Hepatocyte (in vitro differentiated cells): Measurements from ENCODE around the gene NR6A1. TPM values are rescaled to one million over a fixed set of nuclear protein-coding genes. Genes with fewer than 3 reads are reported as not detected.

Source experiments
- DNase-seq: peaks from one replicate; pipeline ENCODE4 v3.0.0-alpha.2; 2016; ENCODE audit warnings: low spot score
- H2AFZ ChIP-seq: fragments of 200-600 bp; sonication (generic); 2 replicates; pipeline ENCODE4 v1.6.0; 2016; ENCODE audit warnings: antibody characterized with exemption, mild to moderate bottlenecking
- H3K27ac ChIP-seq: fragments of 200-600 bp; sonication (generic); 2 replicates; pipeline ENCODE4 v1.5.1; 2016; ENCODE audit warnings: mild to moderate bottlenecking
- H3K27me3 ChIP-seq: fragments of 200-600 bp; sonication (generic); 2 replicates; pipeline ENCODE4 v1.6.1; 2016
- H3K36me3 ChIP-seq: fragments of 200-600 bp; sonication (generic); replicated peaks from 2 replicates; pipeline ENCODE4 v1.5.1; 2016; ENCODE audit warnings: low read depth; ENCODE audit not compliant: insufficient read depth
- H3K4me1 ChIP-seq: fragments of 200-600 bp; sonication (generic); 2 replicates; pipeline ENCODE4 v1.5.1; 2016; ENCODE audit warnings: mild to moderate bottlenecking, moderate library complexity; ENCODE audit not compliant: insufficient read depth
- H3K4me2 ChIP-seq: fragments of 200-600 bp; sonication (generic); 2 replicates; pipeline ENCODE4 v1.6.0; 2016
- H3K4me3 ChIP-seq: fragments of 200-600 bp; sonication (generic); 2 replicates; pipeline ENCODE4 v1.5.1; 2016; ENCODE audit warnings: mild to moderate bottlenecking
- H3K79me2 ChIP-seq: fragments of 200-600 bp; sonication (generic); 2 replicates; pipeline ENCODE4 v1.6.0; 2017; ENCODE audit warnings: mild to moderate bottlenecking
- H3K9me2 ChIP-seq: fragments of 200-600 bp; sonication (generic); replicated peaks from 2 replicates; pipeline ENCODE4 v1.6.0; 2017; ENCODE audit warnings: mild to moderate bottlenecking; ENCODE audit not compliant: insufficient read depth
- H3K9me3 ChIP-seq: fragments of 200-600 bp; sonication (generic); 2 replicates; pipeline ENCODE4 v1.5.1; 2016; ENCODE audit warnings: low read depth, mild to moderate bottlenecking
- H4K20me1 ChIP-seq: fragments of 200-600 bp; sonication (generic); 2 replicates; pipeline ENCODE4 v1.6.0; 2016; ENCODE audit warnings: mild to moderate bottlenecking; ENCODE audit not compliant: insufficient read depth, poor library complexity, severe bottlenecking
- CTCF ChIP-seq: fragments of 200-600 bp; sonication (generic); IDR thresholded peaks from 2 replicates; pipeline ENCODE4 v1.5.1; 2016; ENCODE audit warnings: antibody characterized with exemption, mild to moderate bottlenecking; ENCODE audit not compliant: poor library complexity
- EZH2 ChIP-seq: fragments of 200-600 bp; sonication (generic); IDR thresholded peaks from 2 replicates; pipeline ENCODE4 v1.6.1; 2016; ENCODE audit warnings: antibody characterized with exemption, mild to moderate bottlenecking, borderline replicate concordance
- EZH2phosphoT487 ChIP-seq: fragments of 200-600 bp; sonication (generic); IDR thresholded peaks from one replicate; pipeline ENCODE4 v1.6.1; 2018; ENCODE audit warnings: antibody characterized with exemption, mild to moderate bottlenecking, low read depth, moderate library complexity; ENCODE audit not compliant: unreplicated experiment, severe bottlenecking
- WGBS: methylation state at CpG from one replicate; pipeline ENCODE4 v1.1.6; 2016; ENCODE audit warnings: low lambda C conversion rate; ENCODE audit errors: missing lambda C conversion rate; 5-methylcytosine and 5-hydroxymethylcytosine counted together
- polyA plus RNA-seq: library from polyadenylated mRNA; unstranded; fragments of >200 nt; fragmentation: Nextera tagmentation; extraction: Ambion mirVana; gene quantifications from 2 replicates; pipeline ENCODE4 v1.2.1, GENCODE V29; 2016
- total RNA-seq: library from RNA; depleted of rRNA; stranded (reverse); fragments of >200 nt; gene quantifications from 2 replicates; pipeline ENCODE4 v1.2.3, GENCODE V29; 2014

NR6A1 gene
- total and polyA plus RNA-seq, 2 experiments from 2014 or later: 1.2 to 4.0 TPM

- peak; percentile 32 for TF ChIP-seq CTCF
- TF ChIP-seq EZH2phosphoT487: no peak
- Histone ChIP-seq H3K4me3 (no peak overlapping the region), H3K4me1 (no peaks in the 10 kb centered on the region), H3K9me2 (no peaks in the 10 kb centered on the region), H3K27me3 (no peaks in the 10 kb centered on the region), H3K79me2 (peaks cover 87% of the 10 kb centered on the region), H3K9me3 (no peaks in the 10 kb centered on the region), H2AFZ (no peak overlapping the region), H4K20me1 (peaks cover 11% of the 10 kb centered on the region), H3K4me2 (no peak overlapping the region), H3K27ac (no peak overlapping the region), H3K36me3 (no peaks in the 10 kb centered on the region)
- DNase-seq: no peak
- WGBS: 72% methylated on average over 6 of the region's 6 CpGs
Measured at GRCh38 chr9:124764774-124765438, 6.2 kb downstream of the NR6A1 start.

- no peak overlapping the region for H3K4me3 ChIP-seq
- no peak overlapping the region for H3K4me2 ChIP-seq
Measured at GRCh38 chr9:124762633-124763032, 8.5 kb downstream of the NR6A1 start.

GRCh38 chr9:124761710-124762109, 9.4 kb downstream of the NR6A1 start:
- no peak overlapping the region for H3K27ac ChIP-seq
- H2AFZ ChIP-seq: no peak overlapping the region
- no peaks in the 10 kb centered on the region for H3K36me3 ChIP-seq
- H3K4me2 ChIP-seq: no peak overlapping the region
- H3K4me3 ChIP-seq: no peak overlapping the region
- no peaks in the 10 kb centered on the region for H3K9me2 ChIP-seq
- H4K20me1 ChIP-seq: peaks cover 3% of the 10 kb centered on the region
- DNase-seq: no peak
- WGBS: 72% methylated on average over 3 of the region's 3 CpGs
- no peak for TF ChIP-seq EZH2
- no peak for TF ChIP-seq CTCF
- no peak for TF ChIP-seq EZH2phosphoT487
- no peaks in the 10 kb centered on the region for H3K9me3 ChIP-seq
- peaks cover 80% of the 10 kb centered on the region for H3K79me2 ChIP-seq
- H3K27me3 ChIP-seq: no peaks in the 10 kb centered on the region
- peaks cover 13% of the 10 kb centered on the region for H3K4me1 ChIP-seq

More at GRCh38 chr9:124762633-124763032, 8.5 kb downstream of the NR6A1 start:
- Histone ChIP-seq H3K9me3 (no peaks in the 10 kb centered on the region), H3K79me2 (peaks cover 84% of the 10 kb centered on the region), H3K9me2 (no peaks in the 10 kb centered on the region), H3K27me3 (no peaks in the 10 kb centered on the region), H3K36me3 (no peaks in the 10 kb centered on the region), H3K4me1 (peaks cover 10% of the 10 kb centered on the region), H2AFZ (no peak overlapping the region), H3K27ac (no peak overlapping the region), H4K20me1 (peaks cover 3% of the 10 kb centered on the region)
- 90% methylated on average over 3 of the region's 3 CpGs for WGBS
- TF ChIP-seq EZH2 (no peak), EZH2phosphoT487 (no peak), CTCF (no peak)
- no peak for DNase-seq
